ENCODE results near the gene TAS1R1.

Gene TAS1R1

GRCh38 chr1:6588128-6588892, 33.2 kb downstream of the TAS1R1 start:
- Histone ChIP-seq H3K27me3 (ENCODE audit: insufficient read depth, low read length, poor library complexity) (no peaks in the 10 kb centered on the region), H4K20me1 (ENCODE audit: insufficient read depth, low read length) (peaks cover 70% of the 10 kb centered on the region), H3K4me1 (ENCODE audit: insufficient read depth, low read length) (no peaks in the 10 kb centered on the region), H3K9ac (ENCODE audit: low read depth, low read length) (no peak overlapping the region), H2AFZ (ENCODE audit: low read depth, low read length) (no peak overlapping the region), H3K9me3 (ENCODE audit: insufficient read depth, low read length, severe bottlenecking) (no peaks in the 10 kb centered on the region), H3K36me3 (ENCODE audit: insufficient read depth, low read length) (peaks cover 67% of the 10 kb centered on the region), H3K27ac (ENCODE audit: low read length) (no peak overlapping the region), H3K4me2 (ENCODE audit: insufficient read depth, low read length) (no peak overlapping the region), H3K79me2 (ENCODE audit: insufficient read depth, low read length) (no peaks in the 10 kb centered on the region), H3K4me3 (ENCODE audit: low read depth in 1 of 2, low read length in 2 of 2) (no peak overlapping the region)
- TF ChIP-seq EZH2 (IDR thresholded peaks at IDR 0.05; ENCODE audit: borderline replicate concordance, low read depth, low read length, severe bottlenecking) (no peak), CTCF (IDR thresholded peaks at IDR 0.05; ENCODE audit: borderline replicate concordance, extremely low read depth, low read length, poor library complexity, severe bottlenecking) (no peak)
- no peak for ATAC-seq (ENCODE audit: insufficient read depth, low read depth)
- DNase-seq: no peak

GRCh38 chr1:6588893-6589520, 33.9 kb downstream of the TAS1R1 start:
- DNase-seq (no peak), ATAC-seq (ENCODE audit: insufficient read depth, low read depth) (no peak)
- Histone ChIP-seq H3K27ac (ENCODE audit: low read length) (no peak overlapping the region), H3K79me2 (ENCODE audit: insufficient read depth, low read length) (peaks cover 2% of the 10 kb centered on the region; the same call in 1 of the 2 replicates), H2AFZ (ENCODE audit: low read depth, low read length) (no peak overlapping the region), H3K9ac (ENCODE audit: low read depth, low read length) (no peak overlapping the region), H4K20me1 (ENCODE audit: insufficient read depth, low read length) (peaks cover 77% of the 10 kb centered on the region), H3K27me3 (ENCODE audit: insufficient read depth, low read length, poor library complexity) (no peaks in the 10 kb centered on the region), H3K36me3 (ENCODE audit: insufficient read depth, low read length) (peaks cover 74% of the 10 kb centered on the region), H3K4me1 (ENCODE audit: insufficient read depth, low read length) (no peaks in the 10 kb centered on the region), H3K4me3 (ENCODE audit: low read depth in 1 of 2, low read length in 2 of 2) (no peak overlapping the region), H3K4me2 (ENCODE audit: insufficient read depth, low read length) (no peak overlapping the region), H3K9me3 (ENCODE audit: insufficient read depth, low read length, severe bottlenecking) (no peaks in the 10 kb centered on the region)
- TF ChIP-seq EZH2 (IDR thresholded peaks at IDR 0.05; ENCODE audit: borderline replicate concordance, low read depth, low read length, severe bottlenecking) (no peak), CTCF (IDR thresholded peaks at IDR 0.05; ENCODE audit: borderline replicate concordance, extremely low read depth, low read length, poor library complexity, severe bottlenecking) (no peak)

- Histone ChIP-seq H3K27me3 (ENCODE audit: insufficient read depth, low read length, poor library complexity) (no peaks in the 10 kb centered on the region), H3K36me3 (ENCODE audit: insufficient read depth, low read length) (peaks cover 83% of the 10 kb centered on the region), H3K9me3 (ENCODE audit: insufficient read depth, low read length, severe bottlenecking) (no peaks in the 10 kb centered on the region), H3K4me1 (ENCODE audit: insufficient read depth, low read length) (no peaks in the 10 kb centered on the region), H3K27ac (ENCODE audit: low read length) (no peak overlapping the region), H2AFZ (ENCODE audit: low read depth, low read length) (no peak overlapping the region), H3K4me2 (ENCODE audit: insufficient read depth, low read length) (no peak overlapping the region), H3K4me3 (ENCODE audit: low read depth in 1 of 2, low read length in 2 of 2) (no peak overlapping the region), H3K79me2 (ENCODE audit: insufficient read depth, low read length) (peaks cover 4% of the 10 kb centered on the region; the same call in 1 of the 2 replicates), H4K20me1 (ENCODE audit: insufficient read depth, low read length) (peaks cover 73% of the 10 kb centered on the region), H3K9ac (ENCODE audit: low read depth, low read length) (no peak overlapping the region)
- DNase-seq (no peak), ATAC-seq (ENCODE audit: insufficient read depth, low read depth) (no peak)
- TF ChIP-seq CTCF (IDR thresholded peaks at IDR 0.05; ENCODE audit: borderline replicate concordance, extremely low read depth, low read length, poor library complexity, severe bottlenecking): no peak
- TF ChIP-seq EZH2 (IDR thresholded peaks at IDR 0.05; ENCODE audit: borderline replicate concordance, low read depth, low read length, severe bottlenecking): no peak
Measured at GRCh38 chr1:6590046-6590445, 34.9 kb downstream of the TAS1R1 start.

Measured in DND-41 (cell line).